ENCODE data around the gene TMEM185A. TPM values are rescaled to one million over a fixed set of nuclear protein-coding genes. Genes with fewer than 3 reads are reported as not detected.
"Not testable (repeated sequence)": the region's sequence is repeated elsewhere in the genome, so short reads cannot be mapped to it uniquely, and the experiment has no call there.

Gene TMEM185A
- polyA plus RNA-seq, 1 donor from 2014 or later = 36.5 TPM

- peaks cover 3% of the 10 kb centered on the region for H3K27me3 ChIP-seq (ENCODE audit: insufficient read depth, low read depth, low read length)
- no peaks in the 10 kb centered on the region for H3K36me3 ChIP-seq (ENCODE audit: insufficient read depth, low read length)
- no peaks in the 10 kb centered on the region for H3K9me2 ChIP-seq (ENCODE audit: insufficient read depth, low read length)
- no peaks in the 10 kb centered on the region for H3K9me3 ChIP-seq (ENCODE audit: low read length)
- peaks cover 2% of the 10 kb centered on the region for H3K79me2 ChIP-seq (replicated peaks; ENCODE audit: insufficient read depth, low read length)
- H3K4me2 ChIP-seq (ENCODE audit: low read length) = no peak overlapping the region
- no peaks in the 10 kb centered on the region for H4K20me1 ChIP-seq (ENCODE audit: insufficient read depth)
- H3K9ac ChIP-seq (ENCODE audit: low read length) = no peak overlapping the region
- TF ChIP-seq CTCF (IDR thresholded peaks at IDR 0.05; ENCODE audit: poor library complexity, severe bottlenecking) (no peak), REST (IDR thresholded peaks at IDR 0.05; ENCODE audit: borderline replicate concordance) (no peak), EP300 (conservative IDR thresholded peaks at IDR 0.05; ENCODE audit: poor library complexity, severe bottlenecking) (no peak), SMC3 (conservative IDR thresholded peaks at IDR 0.05; ENCODE audit: poor library complexity) (no peak), TAF1 (IDR thresholded peaks at IDR 0.05; ENCODE audit: low read depth) (no peak), EZH2 (IDR thresholded peaks at IDR 0.05; ENCODE audit: borderline replicate concordance, insufficient read depth, low read length, poor library complexity, severe bottlenecking) (no peak), POLR2AphosphoS5 (IDR thresholded peaks at IDR 0.05) (no peak), MXI1 (conservative IDR thresholded peaks at IDR 0.05; ENCODE audit: poor library complexity, severe bottlenecking) (no peak), RAD21 (conservative IDR thresholded peaks at IDR 0.05) (no peak)
- H3F3A ChIP-seq (ENCODE audit: insufficient read depth, low read length, poor library complexity, severe bottlenecking) = no peaks in the 10 kb centered on the region
- H2AFZ ChIP-seq (ENCODE audit: low read depth, low read length) = no peak overlapping the region
- H3K27ac ChIP-seq (ENCODE audit: low read length) = no peak overlapping the region
- no peak overlapping the region for H3K4me3 ChIP-seq (ENCODE audit: low read length)
Measured at GRCh38 chrX:149628768-149629167, 2.8 kb downstream of the TMEM185A start.

- H3F3A ChIP-seq (ENCODE audit: insufficient read depth, low read length, poor library complexity, severe bottlenecking) = no peaks in the 10 kb centered on the region
- no peak overlapping the region for H3K4me2 ChIP-seq (ENCODE audit: low read length)
- H3K9me3 ChIP-seq (ENCODE audit: low read length) = no peaks in the 10 kb centered on the region
- H3K79me2 ChIP-seq (replicated peaks; ENCODE audit: insufficient read depth, low read length) = peaks cover 2% of the 10 kb centered on the region
- H4K20me1 ChIP-seq (ENCODE audit: insufficient read depth) = no peaks in the 10 kb centered on the region
- no peaks in the 10 kb centered on the region for H3K36me3 ChIP-seq (ENCODE audit: insufficient read depth, low read length)
- no peak for TF ChIP-seq SMC3 (conservative IDR thresholded peaks at IDR 0.05; ENCODE audit: poor library complexity)
- TF ChIP-seq REST (IDR thresholded peaks at IDR 0.05; ENCODE audit: borderline replicate concordance) = no peak
- TF ChIP-seq MXI1 (conservative IDR thresholded peaks at IDR 0.05; ENCODE audit: poor library complexity, severe bottlenecking) = no peak
- TF ChIP-seq EP300 (conservative IDR thresholded peaks at IDR 0.05; ENCODE audit: poor library complexity, severe bottlenecking) = no peak
- TF ChIP-seq POLR2AphosphoS5 (IDR thresholded peaks at IDR 0.05) = no peak
- TF ChIP-seq TAF1 (IDR thresholded peaks at IDR 0.05; ENCODE audit: low read depth) = no peak
- no peak for TF ChIP-seq CTCF (IDR thresholded peaks at IDR 0.05; ENCODE audit: poor library complexity, severe bottlenecking)
- no peak for TF ChIP-seq EZH2 (IDR thresholded peaks at IDR 0.05; ENCODE audit: borderline replicate concordance, insufficient read depth, low read length, poor library complexity, severe bottlenecking)
- no peak for TF ChIP-seq RAD21 (conservative IDR thresholded peaks at IDR 0.05)
- no peak overlapping the region for H3K4me3 ChIP-seq (ENCODE audit: low read length)
- H3K9me2 ChIP-seq (ENCODE audit: insufficient read depth, low read length) = no peaks in the 10 kb centered on the region
- no peak overlapping the region for H3K27ac ChIP-seq (ENCODE audit: low read length)
- no peak overlapping the region for H2AFZ ChIP-seq (ENCODE audit: low read depth, low read length)
- no peaks in the 10 kb centered on the region for H3K27me3 ChIP-seq (ENCODE audit: insufficient read depth, low read depth, low read length)
- no peak overlapping the region for H3K9ac ChIP-seq (ENCODE audit: low read length)
Measured at GRCh38 chrX:149628280-149628679, 3.3 kb downstream of the TMEM185A start.

- not testable (repeated sequence) for H3K27ac ChIP-seq (ENCODE audit: low read length); H3K4me2 ChIP-seq (ENCODE audit: low read length); H3F3A ChIP-seq (ENCODE audit: insufficient read depth, low read length, poor library complexity, severe bottlenecking); H3K79me2 ChIP-seq (replicated peaks; ENCODE audit: insufficient read depth, low read length); H3K36me3 ChIP-seq (ENCODE audit: insufficient read depth, low read length); H2AFZ ChIP-seq (ENCODE audit: low read depth, low read length); H3K4me3 ChIP-seq (ENCODE audit: low read length); H3K9ac ChIP-seq (ENCODE audit: low read length); H4K20me1 ChIP-seq (ENCODE audit: insufficient read depth); H3K9me2 ChIP-seq (ENCODE audit: insufficient read depth, low read length); H3K27me3 ChIP-seq (ENCODE audit: insufficient read depth, low read depth, low read length); H3K9me3 ChIP-seq (ENCODE audit: low read length)
Measured at GRCh38 chrX:149626829-149627228, 4.8 kb downstream of the TMEM185A start.

All from neural cell (in vitro differentiated cells).